BLaER1 treated with 17β-estradiol and CSF1 and Interleukin-3, amounts not matched to agents 10 nM and 100 nM (cell line): ENCODE results near the gene ITPKB.
A peak's percentile ranks its signal among the peaks of the same experiment; 100 is the strongest.
"Not testable (repeated sequence)": the region's sequence is repeated elsewhere in the genome, so short reads cannot be mapped to it uniquely, and the experiment has no call there.

Experiments used
- H3K27ac ChIP-seq, 11 experiments: shearing (Covaris generic); formaldehyde crosslinking; 2 replicates each; pipeline ENCODE4 v1.8.1; 2022
- H3K27me3 ChIP-seq, 11 experiments: shearing (Covaris generic); formaldehyde crosslinking; 2 replicates each; pipeline ENCODE4 v1.8.1; 2022
- H3K36me3 ChIP-seq, 11 experiments: shearing (Covaris generic); formaldehyde crosslinking; 2 replicates each; pipeline ENCODE4 v1.8.1; 2022
- H3K4me1 ChIP-seq, 10 experiments: shearing (Covaris generic); formaldehyde crosslinking; 2 replicates each; pipeline ENCODE4 v1.8.1; 2022
- H3K4me2 ChIP-seq, 11 experiments: shearing (Covaris generic); formaldehyde crosslinking; 2 replicates each; pipeline ENCODE4 v1.8.1; 2022
- H3K4me3 ChIP-seq, 10 experiments: shearing (Covaris generic); formaldehyde crosslinking; 2 replicates each; pipeline ENCODE4 v1.8.1; 2022
- H3K9ac ChIP-seq, 11 experiments: shearing (Covaris generic); formaldehyde crosslinking; 2 replicates each; pipeline ENCODE4 v1.8.1; 2022
- H3K9me3 ChIP-seq, 11 experiments: shearing (Covaris generic); formaldehyde crosslinking; replicated peaks in 1 of 11; 2 replicates each; pipeline ENCODE4 v1.8.1; 2022
- H4K20me1 ChIP-seq, 11 experiments: shearing (Covaris generic); formaldehyde crosslinking; 2 replicates each; pipeline ENCODE4 v1.8.1; 2022
- Cebpa-rat ChIP-seq, 11 experiments: shearing (Covaris generic); IDR thresholded peaks; 2 replicates each; pipeline ENCODE4 v1.8.1; 2022

ITPKB gene

DNA sequence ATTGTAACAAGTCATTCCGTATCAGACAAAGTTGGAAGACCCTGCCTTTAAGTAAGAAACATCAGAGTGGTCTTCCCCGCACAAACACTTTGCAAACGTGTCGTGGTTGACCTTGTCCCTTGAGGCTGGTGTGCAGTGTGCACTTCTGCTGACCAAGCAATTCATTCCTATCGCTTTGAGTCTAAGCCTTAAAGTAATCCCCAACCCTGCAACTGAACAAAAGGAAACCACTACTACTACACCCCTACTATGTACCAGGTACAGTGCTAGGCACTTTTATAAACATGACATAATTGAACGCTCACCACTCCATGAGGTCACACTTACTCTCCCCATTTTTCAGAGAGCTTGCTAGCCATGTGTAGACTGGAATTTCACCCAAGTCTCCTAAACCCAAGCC, 10.6 kb downstream of the ITPKB start:
- peaks cover 7 to 97% (median 40%) of the 10 kb centered on the region in 11 experiments; a peak in 19 of 22 replicates for H4K20me1 ChIP-seq
- H3K27me3 ChIP-seq, result no peaks in the 10 kb centered on the region
- no peak overlapping the region for H3K4me3 ChIP-seq
- TF ChIP-seq Cebpa-rat (IDR thresholded peaks at IDR 0.05), result no peak
- peaks cover 65 to 86% (median 82%) of the 10 kb centered on the region in 10 experiments for H3K4me1 ChIP-seq
- H3K27ac ChIP-seq, result 0 out of 22 replicates have a peak overlapping the region, but pooled peaks of 1 of the 11 experiments have one; percentile 9
- no peak overlapping the region for H3K9ac ChIP-seq
- H3K9me3 ChIP-seq, result no peaks in the 10 kb centered on the region
- peaks cover 7 to 73% (median 38%) of the 10 kb centered on the region in 11 experiments; a peak in 17 of 22 replicates for H3K36me3 ChIP-seq
- H3K4me2 ChIP-seq, result peak overlapping the region; percentile 11 to 43 (median 23); a peak in 16 of 22 replicates

DNA sequence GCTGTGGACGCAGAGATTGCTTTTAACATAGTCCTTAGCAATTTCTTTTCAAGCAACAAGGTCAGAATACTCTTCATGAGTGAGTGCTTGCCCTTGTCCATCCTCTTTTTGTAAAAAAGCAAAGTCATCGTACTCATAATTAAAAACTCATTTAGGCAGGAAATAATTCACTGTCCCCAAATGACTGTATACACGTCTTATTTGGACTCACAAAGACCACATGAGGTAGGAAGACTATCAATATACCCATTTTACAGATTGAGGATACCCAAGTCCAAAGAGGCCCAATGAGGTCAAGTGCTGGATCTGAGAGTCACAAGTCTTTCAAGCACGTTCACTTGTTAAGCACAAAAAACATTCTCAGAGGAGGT, 13.2 kb downstream of the ITPKB start:
- H3K9ac ChIP-seq, result no peak overlapping the region
- H3K36me3 ChIP-seq, result peaks cover 16 to 68% (median 52%) of the 10 kb centered on the region in 11 experiments; a peak in 20 of 22 replicates
- H3K4me1 ChIP-seq, result peaks cover 64 to 80% (median 77%) of the 10 kb centered on the region in 10 experiments
- H3K27ac ChIP-seq, result peak overlapping the region in 2 of 11 experiments; percentile 22 to 39; a peak in 4 of 22 replicates
- H3K27me3 ChIP-seq, result no peaks in the 10 kb centered on the region
- H3K9me3 ChIP-seq, result no peaks in the 10 kb centered on the region
- peaks cover 0 to 89% (median 45%) of the 10 kb centered on the region in 11 experiments; a peak in 17 of 22 replicates for H4K20me1 ChIP-seq
- no peak overlapping the region for H3K4me3 ChIP-seq
- no peak for TF ChIP-seq Cebpa-rat (IDR thresholded peaks at IDR 0.05)
- H3K4me2 ChIP-seq, result peak overlapping the region in 10 of 11 experiments; percentile 44 to 78 (median 66); a peak in 14 of 22 replicates

GRCh38 chr1:226723657-226724532, 15.2 kb downstream of the ITPKB start:
- Histone ChIP-seq H3K36me3 (peaks cover 6 to 61% (median 41%) of the 10 kb centered on the region in 11 experiments; a peak in 18 of 22 replicates), H3K4me3 (no peak overlapping the region), H4K20me1 (peaks cover 0 to 78% (median 44%) of the 10 kb centered on the region in 11 experiments; a peak in 17 of 22 replicates), H3K9me3 (no peaks in the 10 kb centered on the region), H3K27me3 (no peaks in the 10 kb centered on the region), H3K4me2 (peak overlapping the region; percentile 38 to 78 (median 66)), H3K27ac (peak overlapping the region in 6 of 11 experiments; percentile 1 to 39 (median 7); a peak in 4 of 22 replicates), H3K9ac (peak overlapping the region in 3 of 11 experiments; percentile 9 to 24 (median 10); a peak in 2 of 22 replicates), H3K4me1 (peaks cover 75 to 95% (median 90%) of the 10 kb centered on the region in 10 experiments)
- TF ChIP-seq Cebpa-rat (IDR thresholded peaks at IDR 0.05), result no peak

GRCh38 chr1:226722901-226723656, 16.0 kb downstream of the ITPKB start:
- Histone ChIP-seq H4K20me1 (peaks cover 0 to 70% (median 38%) of the 10 kb centered on the region in 11 experiments; a peak in 17 of 22 replicates), H3K27me3 (no peaks in the 10 kb centered on the region), H3K4me1 (peaks cover 70 to 95% (median 88%) of the 10 kb centered on the region in 10 experiments), H3K4me3 (no peak overlapping the region), H3K27ac (peak overlapping the region in 4 of 11 experiments; percentile 3 to 39 (median 16); a peak in 6 of 22 replicates), H3K9me3 (no peaks in the 10 kb centered on the region), H3K36me3 (peaks cover 6 to 62% (median 34%) of the 10 kb centered on the region in 11 experiments; a peak in 15 of 22 replicates), H3K4me2 (peak overlapping the region; percentile 12 to 78 (median 66); a peak in 20 of 22 replicates), H3K9ac (peak overlapping the region in 3 of 11 experiments; percentile 10 to 24 (median 21); a peak in 1 of 22 replicates)
- no peak for TF ChIP-seq Cebpa-rat (IDR thresholded peaks at IDR 0.05)

GRCh38 chr1:226722240-226722900, 16.7 kb downstream of the ITPKB start:
- Histone ChIP-seq H3K9ac (0 out of 22 replicates have a peak overlapping the region, but pooled peaks of 1 of the 11 experiments have one; percentile 21), H3K4me3 (no peak overlapping the region), H3K9me3 (no peaks in the 10 kb centered on the region), H3K27ac (peak overlapping the region in 4 of 11 experiments; percentile 3 to 39 (median 16); a peak in 4 of 22 replicates), H3K4me2 (peak overlapping the region in 10 of 11 experiments; percentile 12 to 78 (median 66); a peak in 17 of 22 replicates), H3K4me1 (peaks cover 70 to 95% (median 89%) of the 10 kb centered on the region in 10 experiments), H3K36me3 (peaks cover 6 to 56% (median 34%) of the 10 kb centered on the region in 11 experiments; a peak in 15 of 22 replicates), H4K20me1 (peaks cover 0 to 63% (median 38%) of the 10 kb centered on the region in 11 experiments; a peak in 17 of 22 replicates), H3K27me3 (no peaks in the 10 kb centered on the region)
- no peak for TF ChIP-seq Cebpa-rat (IDR thresholded peaks at IDR 0.05)

DNA sequence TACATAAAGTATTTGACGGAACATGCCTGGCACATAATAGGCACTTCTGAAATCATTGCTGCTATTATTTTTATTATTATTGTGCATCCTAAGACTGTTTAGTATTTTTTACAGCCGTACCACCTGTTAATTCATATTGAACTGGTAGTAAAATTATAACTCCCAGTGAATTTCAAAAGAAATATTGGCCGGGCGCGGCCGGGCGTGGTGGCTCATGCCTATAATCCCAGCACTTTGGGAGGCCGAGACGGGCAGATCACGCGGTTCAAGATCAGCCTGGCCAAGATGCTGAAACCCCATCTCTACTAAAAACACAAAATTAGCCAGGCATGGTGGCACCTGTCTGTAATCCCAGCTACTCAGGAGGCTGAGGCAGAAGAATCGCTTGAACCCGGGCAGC, 18.5 kb downstream of the ITPKB start:
- Histone ChIP-seq H3K9ac (peak overlapping the region in 3 of 11 experiments; percentile 8 to 29 (median 15); a peak in 2 of 22 replicates), H3K36me3 (peaks cover 6 to 43% (median 25%) of the 10 kb centered on the region in 11 experiments; a peak in 14 of 22 replicates), H3K4me1 (peaks cover 65 to 95% (median 89%) of the 10 kb centered on the region in 10 experiments), H3K4me2 (peak overlapping the region in 10 of 11 experiments; percentile 29 to 62 (median 35); a peak in 16 of 22 replicates), H4K20me1 (peaks cover 0 to 45% (median 32%) of the 10 kb centered on the region in 11 experiments; a peak in 16 of 22 replicates), H3K27ac (peak overlapping the region in 2 of 11 experiments; percentile 11 to 28; a peak in 3 of 22 replicates)
- not testable (repeated sequence) for H3K4me3 ChIP-seq, H3K9me3 ChIP-seq, H3K27me3 ChIP-seq

DNA sequence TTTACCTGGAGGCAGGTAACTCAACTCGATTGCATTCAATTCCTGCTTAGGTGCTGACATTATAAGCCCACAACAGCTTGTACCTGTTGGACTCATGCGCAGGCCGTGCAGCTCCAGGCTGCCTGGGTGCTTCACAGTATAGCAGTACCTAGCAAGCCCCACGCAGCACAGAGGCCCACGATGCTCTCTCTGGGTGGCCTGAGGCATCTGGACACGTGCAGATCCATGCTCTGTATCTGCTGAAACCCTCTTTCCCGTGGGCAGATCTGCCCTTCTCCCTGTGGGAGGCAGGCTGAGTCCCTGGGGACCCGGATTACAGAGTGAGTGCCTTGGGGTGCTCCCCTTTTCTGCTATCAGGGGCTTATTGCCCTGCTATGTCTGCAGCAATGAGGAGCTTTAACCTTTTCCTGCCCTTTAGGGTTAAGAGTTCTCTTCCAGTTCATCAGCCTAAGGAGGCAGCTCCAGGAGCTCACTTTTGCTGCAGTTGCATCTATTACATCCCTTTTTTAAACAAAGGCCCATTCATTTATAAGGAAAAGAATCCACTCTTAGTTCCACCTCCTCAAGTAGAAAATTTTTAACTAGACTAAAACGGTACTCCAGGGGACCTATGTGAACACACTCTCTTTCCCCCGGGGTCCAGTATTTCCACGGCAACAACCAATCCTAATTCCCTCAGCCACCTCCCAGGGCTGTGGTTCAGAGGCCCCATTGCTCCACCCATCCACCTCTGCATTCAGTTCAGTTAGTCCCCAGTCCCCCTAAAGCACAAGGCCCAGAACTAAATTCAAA, 19.3 kb downstream of the ITPKB start:
- no peaks in the 10 kb centered on the region for H3K27me3 ChIP-seq
- H4K20me1 ChIP-seq, result peaks cover 0 to 43% (median 24%) of the 10 kb centered on the region in 11 experiments; a peak in 15 of 22 replicates
- H3K4me1 ChIP-seq, result peaks cover 57 to 95% (median 88%) of the 10 kb centered on the region in 10 experiments
- H3K9ac ChIP-seq, result peak overlapping the region in 7 of 11 experiments; percentile 4 to 47 (median 16); a peak in 6 of 22 replicates
- no peak overlapping the region for H3K4me3 ChIP-seq
- H3K4me2 ChIP-seq, result peak overlapping the region; percentile 29 to 67 (median 36); a peak in 21 of 22 replicates
- peak overlapping the region in 7 of 11 experiments; percentile 9 to 90 (median 28); a peak in 12 of 22 replicates for H3K27ac ChIP-seq
- H3K36me3 ChIP-seq, result peaks cover 6 to 35% (median 21%) of the 10 kb centered on the region in 11 experiments; a peak in 13 of 22 replicates
- H3K9me3 ChIP-seq, result no peaks in the 10 kb centered on the region
- TF ChIP-seq Cebpa-rat (IDR thresholded peaks at IDR 0.05), result no peak
